ENCODE results near the gene STX4.

Gene STX4

DNA sequence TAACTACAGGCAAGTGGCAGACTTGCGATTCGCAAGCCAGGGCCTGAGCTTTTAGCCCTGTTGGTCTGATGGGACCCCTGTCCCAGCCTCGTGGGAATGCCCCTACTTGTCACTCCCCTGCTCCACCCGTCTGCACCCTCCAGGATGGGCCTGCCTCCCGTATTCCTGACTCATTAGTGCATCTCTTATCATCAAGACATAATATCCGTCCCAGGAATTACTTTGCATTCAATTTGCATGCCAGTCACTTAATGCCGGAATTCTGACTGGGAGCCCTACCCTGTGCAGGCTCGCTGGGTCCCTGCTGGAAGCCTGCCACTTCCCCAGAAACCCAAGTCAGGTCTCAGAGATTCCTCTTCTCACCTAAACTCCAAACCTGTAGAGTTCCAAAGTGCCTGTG, 52.1 kb downstream of the STX4 start:
- no peak for DNase-seq

DNA sequence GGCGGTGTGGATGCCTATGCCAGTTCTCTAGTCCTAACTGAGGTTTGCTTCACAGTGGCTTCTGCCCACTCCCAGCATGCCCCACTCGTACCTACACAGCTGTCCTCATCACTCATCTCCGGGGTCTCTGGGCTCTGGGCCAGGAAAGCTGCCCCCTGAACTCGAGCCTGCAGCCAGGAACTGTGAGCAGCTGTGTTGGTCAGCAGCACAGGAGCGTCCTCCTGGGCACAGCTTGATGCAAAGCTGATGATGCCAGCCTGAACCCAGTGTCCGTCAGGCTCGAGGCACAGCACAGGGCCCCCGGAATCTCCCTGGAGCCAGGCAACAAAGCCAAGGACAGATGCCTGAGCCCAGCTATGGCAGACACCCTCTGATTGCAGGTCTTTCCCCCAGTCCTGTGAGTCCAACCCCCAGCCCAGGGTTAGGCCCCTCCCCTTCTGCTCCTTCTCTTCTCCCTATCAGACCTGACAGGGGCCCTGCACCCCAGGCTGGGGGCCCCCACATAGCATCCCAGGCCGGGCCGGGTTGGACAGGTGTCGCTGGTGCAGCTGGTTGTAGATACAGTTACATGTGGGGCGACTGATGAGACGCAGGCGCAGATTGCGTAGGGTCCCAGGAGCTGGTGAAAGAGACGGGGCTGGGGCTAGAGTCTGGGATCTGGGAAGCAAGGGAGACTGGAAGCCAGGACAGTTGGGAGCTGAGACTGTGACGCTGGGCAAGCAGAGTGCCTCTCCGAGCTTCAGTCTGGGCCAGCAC, 52.7 kb downstream of the STX4 start:
- DNase-seq = no peak

DNA sequence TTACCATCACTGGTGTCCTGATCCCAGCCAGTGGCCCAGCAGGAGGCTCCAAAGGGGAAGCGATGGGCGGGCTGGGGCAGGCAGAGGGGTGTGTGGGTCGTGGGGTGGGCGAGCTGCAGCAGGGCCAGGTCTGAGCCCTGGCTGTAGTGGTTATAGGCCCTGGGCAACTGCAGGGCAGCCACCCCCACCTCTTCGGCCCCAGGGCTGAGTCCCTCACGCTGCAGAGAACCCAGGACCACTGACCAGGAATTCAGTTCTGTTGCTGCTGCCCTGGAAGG, 53.2 kb downstream of the STX4 start:
- no peak for DNase-seq

DNA sequence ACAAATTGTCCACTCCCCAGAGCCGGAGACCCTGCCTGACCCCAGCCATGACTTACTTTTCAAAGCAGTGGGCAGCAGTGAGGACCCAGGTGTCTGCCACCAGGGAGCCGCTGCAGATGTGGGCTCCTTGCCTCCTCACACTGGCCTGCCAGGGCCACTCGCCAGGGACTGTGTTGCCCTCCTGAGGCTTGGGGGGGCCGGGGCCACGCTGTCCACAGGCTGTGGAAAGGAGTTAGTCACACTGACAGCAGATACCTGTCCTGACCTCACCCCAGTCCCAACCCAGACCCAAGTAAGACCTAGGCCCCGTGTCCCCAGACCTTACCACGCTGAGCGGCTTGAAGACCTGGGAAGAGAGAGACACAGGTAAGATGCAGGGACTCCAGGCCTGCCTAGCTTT, 54.1 kb downstream of the STX4 start:
- DNase-seq = no peak

DNA sequence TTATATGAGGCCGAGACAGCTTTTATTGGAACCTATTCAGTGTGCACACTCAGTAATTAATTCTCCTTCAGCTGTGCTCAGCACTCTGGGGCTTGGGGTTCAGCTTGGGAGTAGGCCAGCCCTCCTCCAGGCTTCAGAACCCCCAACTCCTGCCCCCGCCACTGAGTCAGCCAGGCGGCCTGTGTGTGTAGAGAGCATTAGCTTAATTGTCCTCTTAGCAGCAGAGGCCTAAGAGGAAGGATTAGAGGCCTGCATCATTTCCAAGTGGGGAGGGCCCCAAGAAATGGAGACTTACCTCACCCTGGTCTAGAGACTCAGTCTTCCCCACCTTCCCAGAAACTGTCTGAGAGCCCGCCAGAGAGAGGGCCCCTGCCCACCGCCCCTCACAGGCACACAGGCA, 54.6 kb downstream of the STX4 start:
- no peak for DNase-seq

DNA sequence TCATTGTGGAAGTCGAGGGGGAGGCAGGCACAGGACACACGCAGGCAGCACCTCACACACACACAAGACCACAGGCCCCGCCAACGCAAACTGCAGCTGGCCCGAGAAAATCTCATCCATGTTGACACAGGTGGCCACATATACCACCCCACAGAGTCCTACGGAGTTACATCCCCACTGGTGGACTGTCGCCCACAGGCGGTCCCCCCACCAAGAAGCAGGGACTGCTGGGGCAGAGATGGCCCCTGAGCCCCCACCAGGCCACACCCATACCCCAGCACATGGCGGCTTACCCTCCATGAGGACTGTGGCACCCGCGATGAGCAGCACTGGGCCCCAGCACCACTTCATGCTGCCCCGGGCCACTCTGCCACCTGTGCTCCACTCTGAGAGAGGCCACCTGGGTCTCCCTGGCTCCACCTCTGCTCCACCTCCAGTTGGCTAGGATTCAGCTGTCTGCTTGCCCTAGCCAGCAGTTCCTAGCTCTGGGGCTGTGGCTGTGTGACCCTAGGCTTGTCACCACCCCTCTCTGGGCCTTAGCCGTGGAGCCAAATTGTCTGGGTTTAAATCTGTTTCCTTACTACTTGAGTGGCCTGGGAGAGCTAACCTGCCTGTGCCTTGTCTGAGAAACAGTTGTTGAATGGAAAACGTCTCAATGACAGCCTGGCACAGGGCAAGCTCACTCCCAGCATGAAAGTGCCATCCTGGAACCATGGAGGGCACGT, 55.3 kb downstream of the STX4 start, which contains the start of gene PRSS53:
Gene PRSS53, minus strand, starts transcription at position 485 of the 725 bp plus-strand sequence. Its CDS starts 134 bp downstream, at position 351.
- DNase-seq = no peak

DNA sequence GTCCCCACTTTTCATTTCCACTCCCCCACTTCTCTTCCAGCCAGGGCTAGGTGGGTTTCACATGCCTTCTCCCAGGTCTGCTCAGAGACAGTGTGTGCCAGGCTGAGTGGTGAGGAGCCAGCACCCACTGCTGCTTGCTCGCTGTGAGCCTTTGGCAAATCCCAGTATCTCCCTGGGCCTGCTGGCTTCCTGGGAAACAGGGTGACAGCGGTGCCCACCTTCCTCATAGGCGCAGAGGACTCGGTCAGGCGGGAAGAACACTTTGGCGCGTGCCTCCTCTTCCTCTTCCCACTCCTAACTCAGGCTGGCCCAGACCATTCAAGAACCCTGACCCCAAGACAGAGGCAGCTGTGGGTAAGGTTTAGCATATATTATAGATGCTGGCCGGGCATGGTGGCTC, 55.8 kb downstream of the STX4 start:
- DNase-seq = no peak

Data from activated CD4-positive, alpha-beta T cell treated with anti-CD3 and anti-CD28 coated beads, Interleukin-2, amount 50 U/mL, for 4 hours (primary cell).